ENCODE measurements around the gene RANBP17.

Gene RANBP17

GRCh38 chr5:171050916-171051315, 189.1 kb downstream of the RANBP17 start:
- no peaks in the 10 kb centered on the region for H3K9me3 ChIP-seq (ENCODE audit: control insufficient read depth, low read length)
- H3K9ac ChIP-seq, result no peak overlapping the region
- H2AFZ ChIP-seq, result no peak overlapping the region
- H3K27ac ChIP-seq, result no peak overlapping the region
- no peak overlapping the region for H3K4me3 ChIP-seq (ENCODE audit: low read depth, low read length)
- no peaks in the 10 kb centered on the region for H3K36me3 ChIP-seq (ENCODE audit: control insufficient read depth, insufficient read depth, low read length)
- H3K4me2 ChIP-seq (ENCODE audit: low read length), result no peak overlapping the region
- H3K79me2 ChIP-seq, result no peaks in the 10 kb centered on the region
- no peaks in the 10 kb centered on the region for H3K27me3 ChIP-seq (ENCODE audit: control insufficient read depth, insufficient read depth, low read length)
- no peaks in the 10 kb centered on the region for H3K4me1 ChIP-seq
- no peak for TF ChIP-seq CTCF (IDR thresholded peaks at IDR 0.05)

GRCh38 chr5:171055875-171056454, 194.1 kb downstream of the RANBP17 start:
- H3K9me3 ChIP-seq (ENCODE audit: control insufficient read depth, low read length), result peaks cover 3% of the 10 kb centered on the region
- TF ChIP-seq CTCF (IDR thresholded peaks at IDR 0.05), result no peak
- no peak overlapping the region for H3K4me2 ChIP-seq (ENCODE audit: low read length)
- H3K4me1 ChIP-seq, result no peaks in the 10 kb centered on the region
- no peak overlapping the region for H2AFZ ChIP-seq
- H3K27ac ChIP-seq, result no peak overlapping the region
- no peak overlapping the region for H3K9ac ChIP-seq
- H3K4me3 ChIP-seq (ENCODE audit: low read depth, low read length), result no peak overlapping the region
- H3K36me3 ChIP-seq (ENCODE audit: control insufficient read depth, insufficient read depth, low read length), result no peaks in the 10 kb centered on the region
- H3K79me2 ChIP-seq, result no peaks in the 10 kb centered on the region
- H3K27me3 ChIP-seq (ENCODE audit: control insufficient read depth, insufficient read depth, low read length), result no peaks in the 10 kb centered on the region

- Histone ChIP-seq H3K9me3 (ENCODE audit: control insufficient read depth, low read length) (no peaks in the 10 kb centered on the region), H3K79me2 (no peaks in the 10 kb centered on the region), H3K27me3 (ENCODE audit: control insufficient read depth, insufficient read depth, low read length) (no peaks in the 10 kb centered on the region), H3K4me2 (ENCODE audit: low read length) (no peak overlapping the region), H3K27ac (no peak overlapping the region), H3K36me3 (ENCODE audit: control insufficient read depth, insufficient read depth, low read length) (no peaks in the 10 kb centered on the region), H3K4me3 (ENCODE audit: low read depth, low read length) (no peak overlapping the region), H3K4me1 (no peaks in the 10 kb centered on the region), H3K9ac (no peak overlapping the region), H2AFZ (no peak overlapping the region)
- TF ChIP-seq CTCF (IDR thresholded peaks at IDR 0.05), result no peak
Measured at GRCh38 chr5:171067540-171068130, 205.8 kb downstream of the RANBP17 start.

GRCh38 chr5:171074747-171075146, 212.9 kb downstream of the RANBP17 start:
- no peaks in the 10 kb centered on the region for H3K9me3 ChIP-seq (ENCODE audit: control insufficient read depth, low read length)
- H2AFZ ChIP-seq, result no peak overlapping the region
- no peak overlapping the region for H3K9ac ChIP-seq
- no peak overlapping the region for H3K4me3 ChIP-seq (ENCODE audit: low read depth, low read length)
- H3K4me1 ChIP-seq, result no peaks in the 10 kb centered on the region
- no peak overlapping the region for H3K27ac ChIP-seq
- no peaks in the 10 kb centered on the region for H3K36me3 ChIP-seq (ENCODE audit: control insufficient read depth, insufficient read depth, low read length)
- no peak for TF ChIP-seq CTCF (IDR thresholded peaks at IDR 0.05)
- no peaks in the 10 kb centered on the region for H3K27me3 ChIP-seq (ENCODE audit: control insufficient read depth, insufficient read depth, low read length)
- H3K4me2 ChIP-seq (ENCODE audit: low read length), result no peak overlapping the region
- H3K79me2 ChIP-seq, result no peaks in the 10 kb centered on the region
